GM19452 (cell line): Measurements from ENCODE around the gene TGFBR1.
"Not testable (repeated sequence)": the region's sequence is repeated elsewhere in the genome, so short reads cannot be mapped to it uniquely, and the experiment has no call there.

ENCODE experiments used
- ATAC-seq: cut with Tn5 transposase; IDR thresholded peaks from one replicate; pipeline ENCODE4 v1.9.1; 2021; ENCODE audit not compliant: unreplicated experiment

The TGFBR1 gene

DNA sequence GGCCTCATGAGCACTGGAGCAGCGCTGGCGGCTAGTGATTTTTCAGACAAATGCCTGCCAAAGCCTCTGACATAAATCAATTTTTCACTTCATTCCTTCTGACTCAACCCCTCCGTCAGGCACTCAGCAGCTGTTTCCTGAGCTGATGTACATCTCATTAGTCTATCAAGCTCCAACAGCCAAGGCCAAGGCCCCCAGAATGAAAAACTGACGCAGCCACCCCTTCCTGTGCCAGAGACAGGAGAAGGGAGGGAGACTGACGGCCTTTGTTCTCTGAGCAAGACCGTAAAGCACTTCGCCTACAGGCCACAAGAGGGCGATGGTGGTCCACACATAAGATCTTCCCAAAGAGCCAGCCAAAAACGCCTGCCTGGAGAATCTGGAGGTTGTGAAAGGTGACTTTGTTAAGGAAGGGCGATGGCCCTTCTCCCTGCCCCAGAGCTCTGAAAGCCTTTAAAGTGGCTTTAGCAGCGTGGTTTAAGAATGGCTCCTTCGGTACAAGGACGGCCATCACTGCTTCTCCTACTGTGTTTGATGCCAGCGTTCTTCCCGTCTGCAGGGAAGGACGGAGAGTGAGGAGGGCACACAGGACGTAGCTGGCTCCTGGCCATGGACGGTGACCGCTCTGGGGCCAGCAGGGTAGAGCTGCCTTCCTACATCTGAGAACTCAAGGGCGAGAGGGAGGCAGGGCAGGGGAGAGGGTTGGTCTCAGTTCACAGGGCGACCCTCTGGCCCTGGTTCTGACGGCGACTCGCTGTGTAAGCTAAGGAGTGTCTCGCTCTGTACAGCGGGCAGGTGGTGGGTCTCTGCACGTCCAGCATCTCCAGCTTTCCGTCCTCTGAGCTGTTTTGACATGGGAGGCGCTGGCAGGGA, 79.8 kb downstream of the TGFBR1 start:
- peak; percentile 60 for ATAC-seq

DNA sequence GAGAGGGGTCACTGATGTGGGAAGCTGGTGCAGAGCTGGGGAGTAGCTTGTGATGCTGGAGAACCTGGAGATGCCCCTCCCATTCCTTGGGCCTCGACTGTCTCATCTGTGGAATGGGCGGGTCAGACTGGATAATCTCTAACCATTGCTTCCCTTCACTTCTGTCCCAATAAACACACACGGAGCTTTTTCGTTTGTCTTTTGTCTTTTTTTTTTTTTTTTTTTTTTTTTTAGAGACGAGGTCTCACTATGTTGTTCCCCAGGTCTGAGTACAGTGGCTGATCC, 80.4 kb downstream of the TGFBR1 start:
- ATAC-seq, result no peak

DNA sequence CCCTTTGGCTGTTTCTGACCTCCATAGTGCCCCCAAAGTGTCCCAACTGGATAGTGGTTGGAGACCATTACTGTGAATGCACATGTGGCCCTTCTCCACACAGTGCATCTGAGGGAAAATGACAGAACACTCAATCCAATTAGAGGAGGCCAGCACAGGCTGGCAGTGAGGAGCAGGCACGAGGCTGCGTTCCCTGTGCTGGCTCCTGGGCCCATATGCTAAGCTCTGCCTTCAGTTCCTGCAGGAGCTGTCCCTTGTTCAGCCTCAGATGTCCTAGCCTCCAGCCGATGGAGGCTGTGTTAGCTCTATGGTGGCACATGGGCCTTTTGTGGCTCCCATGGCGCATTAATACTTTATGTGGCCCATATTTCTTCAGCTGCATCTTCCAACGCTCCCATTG, 81.0 kb downstream of the TGFBR1 start:
- no peak for ATAC-seq

DNA sequence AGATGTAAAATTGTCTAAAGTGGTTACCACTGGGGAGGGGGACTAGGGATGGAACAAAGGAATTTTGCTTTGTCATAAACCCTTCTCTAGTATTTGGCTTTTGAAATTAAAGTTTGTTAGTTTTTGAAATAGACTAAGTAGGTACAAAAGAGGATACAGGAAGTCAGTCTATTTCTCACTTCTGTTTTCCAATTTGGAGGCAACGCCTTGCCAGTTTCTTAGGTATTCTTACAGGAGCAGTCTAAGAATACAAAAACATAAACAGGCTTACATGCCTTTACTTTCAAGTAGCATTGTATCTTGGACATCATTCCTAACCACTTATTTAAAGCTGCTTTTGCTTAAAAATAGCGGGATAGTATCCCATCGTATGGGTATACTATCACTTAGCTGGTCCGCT, 82.4 kb downstream of the TGFBR1 start:
- ATAC-seq, result no peak

DNA sequence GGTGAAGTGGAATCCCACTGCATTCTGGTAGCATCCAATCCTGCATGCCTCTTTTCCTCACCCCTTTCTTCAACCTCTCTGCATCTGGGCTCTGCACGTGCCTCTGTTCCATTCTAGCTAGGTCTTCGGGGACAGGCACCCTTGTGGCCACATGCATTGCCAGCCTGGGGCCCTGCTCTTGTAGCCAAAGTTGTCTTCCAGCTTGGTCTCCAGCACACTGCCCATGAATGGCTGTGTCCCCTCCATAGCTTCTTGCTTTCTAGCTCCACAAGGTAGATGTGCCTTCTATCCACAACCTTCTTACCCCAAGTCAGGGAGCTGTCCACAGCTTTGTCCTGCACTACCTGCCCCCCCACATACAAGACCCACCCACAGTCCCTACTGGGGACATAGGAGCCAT, 84.3 kb downstream of the TGFBR1 start:
- no peak for ATAC-seq

DNA sequence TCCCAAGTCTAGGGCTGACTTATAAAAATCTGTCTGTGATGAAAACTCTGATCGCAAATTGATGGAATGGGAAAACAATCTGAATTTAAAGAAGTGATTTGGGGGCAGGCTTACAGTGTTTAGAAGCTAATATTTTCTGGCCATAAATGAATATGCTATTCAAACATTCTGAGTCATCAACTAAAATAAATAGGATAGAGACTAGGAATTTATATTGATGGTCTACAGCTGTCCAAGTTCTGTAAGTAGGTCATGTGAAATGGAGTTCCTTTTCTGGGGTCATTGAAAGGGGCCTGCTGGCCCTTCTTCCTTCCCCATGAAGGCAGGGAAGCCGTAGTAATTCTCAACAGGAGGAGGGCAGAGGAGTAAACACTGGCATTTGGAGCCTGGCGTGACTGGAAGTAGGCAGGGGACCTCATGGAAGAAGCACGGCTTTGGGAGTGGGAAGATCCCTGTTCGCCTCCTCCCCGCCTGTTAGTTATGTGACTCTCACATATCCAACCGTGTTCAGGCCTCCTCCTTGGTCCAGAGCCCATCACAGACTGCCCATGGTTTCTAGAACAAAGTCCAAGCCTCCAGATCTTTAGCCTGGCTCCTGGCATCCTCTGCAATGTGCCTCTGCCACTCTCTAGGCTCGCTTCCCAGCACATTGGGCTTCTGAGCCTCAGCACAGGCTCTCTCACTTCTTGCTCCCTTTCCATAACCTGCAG, 85.1 kb downstream of the TGFBR1 start:
- no peak for ATAC-seq

DNA sequence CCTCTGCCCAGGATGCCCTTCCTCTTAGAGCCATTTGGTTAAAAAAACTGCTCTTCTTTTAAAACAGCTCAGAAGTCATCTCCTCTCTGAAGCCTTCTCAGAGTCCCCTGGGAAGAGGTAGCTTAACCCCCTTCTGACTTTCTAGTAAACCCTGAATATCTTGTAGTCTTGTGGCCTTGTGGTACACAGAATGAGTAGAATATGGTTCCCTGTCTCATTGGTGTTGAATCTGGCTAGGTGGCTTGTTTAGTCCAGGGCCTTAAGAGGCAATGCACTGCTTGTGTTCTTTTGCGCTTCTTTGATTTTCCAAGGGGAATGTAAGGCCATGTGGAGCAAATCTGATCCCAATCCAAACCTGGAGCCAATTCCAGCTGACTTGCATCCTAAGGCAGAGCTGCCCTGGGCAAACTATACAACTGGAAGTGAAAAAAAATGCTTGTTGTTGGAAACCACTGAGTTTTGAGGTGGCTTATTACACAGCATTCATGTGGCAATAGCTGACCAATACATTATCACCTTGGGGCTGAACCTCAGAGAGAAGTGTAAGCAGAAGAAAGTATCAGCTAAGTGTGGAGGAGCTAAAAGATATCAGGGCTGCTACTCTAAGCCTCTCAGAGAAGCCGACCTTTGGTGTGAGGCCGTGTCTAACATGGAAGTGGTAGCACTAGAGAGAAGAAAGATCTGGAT, 85.8 kb downstream of the TGFBR1 start:
- no peak for ATAC-seq

DNA sequence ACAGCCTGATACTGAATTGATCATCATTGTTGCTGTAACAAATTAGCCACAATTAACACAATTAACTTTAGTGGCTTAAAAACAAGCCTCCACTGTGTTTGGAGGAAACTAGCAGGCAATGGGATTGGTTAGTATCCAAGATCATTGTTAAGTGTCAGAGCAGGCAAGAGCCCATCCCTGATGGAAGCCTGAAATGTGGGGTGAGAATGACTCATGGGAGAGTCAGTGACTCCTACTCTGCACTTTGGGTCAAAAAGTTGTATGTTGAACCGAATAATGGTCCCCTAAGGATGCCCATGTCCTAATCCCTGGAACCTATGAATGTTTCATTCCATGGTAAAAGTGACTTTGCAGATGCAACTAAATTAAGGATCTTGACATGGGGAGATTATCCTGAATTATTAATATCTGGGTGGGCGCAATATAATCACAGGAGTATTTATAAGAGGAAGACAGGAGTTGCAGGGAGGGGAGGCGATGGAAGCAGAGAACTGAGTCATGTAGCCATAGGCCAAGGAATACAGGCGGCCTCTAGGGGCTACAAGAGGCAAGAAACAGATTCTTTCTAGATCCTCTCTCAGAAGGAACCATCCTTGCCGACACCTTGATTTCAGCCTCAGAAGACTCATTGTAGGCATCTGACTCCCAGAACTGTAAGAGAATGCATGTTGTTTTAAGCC, 88.0 kb downstream of the TGFBR1 start:
- no peak for ATAC-seq

DNA sequence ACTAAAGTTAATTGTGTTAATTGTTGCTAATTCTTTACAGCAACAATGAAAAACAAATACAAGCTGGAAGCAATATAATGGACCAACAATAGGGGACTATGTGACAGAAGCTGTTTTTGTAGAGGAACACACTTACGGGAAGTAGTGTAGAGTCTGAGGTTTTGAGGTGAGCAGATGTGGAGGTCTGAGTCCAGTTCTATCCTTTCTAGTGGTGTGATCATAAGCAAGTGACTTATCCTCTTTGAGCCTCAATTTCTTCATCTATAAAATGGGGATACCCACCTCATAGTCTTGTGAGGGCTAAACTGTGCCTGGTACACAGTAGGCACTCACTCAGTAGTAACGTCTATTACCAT, 88.5 kb downstream of the TGFBR1 start:
- no peak for ATAC-seq

DNA sequence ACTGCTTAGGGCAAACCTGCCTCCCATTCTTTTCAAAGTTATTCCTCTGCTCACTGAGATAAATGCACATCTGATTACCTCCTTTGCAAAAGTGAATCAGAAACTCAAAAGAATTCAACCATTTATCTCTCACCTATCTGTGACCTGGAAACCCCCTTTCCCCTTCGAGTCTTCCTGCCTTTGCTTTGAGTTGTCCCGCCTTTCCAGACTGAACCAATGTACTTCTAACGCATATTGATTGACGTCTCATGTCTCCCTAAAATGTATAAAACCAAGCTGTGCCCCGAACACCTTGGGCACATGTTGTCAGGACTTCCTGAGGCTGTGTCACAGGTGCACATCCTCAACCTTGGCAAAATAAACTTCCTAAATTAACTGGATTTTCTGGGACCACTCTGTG, 91.6 kb downstream of the TGFBR1 start:
- not testable (repeated sequence) for ATAC-seq

DNA sequence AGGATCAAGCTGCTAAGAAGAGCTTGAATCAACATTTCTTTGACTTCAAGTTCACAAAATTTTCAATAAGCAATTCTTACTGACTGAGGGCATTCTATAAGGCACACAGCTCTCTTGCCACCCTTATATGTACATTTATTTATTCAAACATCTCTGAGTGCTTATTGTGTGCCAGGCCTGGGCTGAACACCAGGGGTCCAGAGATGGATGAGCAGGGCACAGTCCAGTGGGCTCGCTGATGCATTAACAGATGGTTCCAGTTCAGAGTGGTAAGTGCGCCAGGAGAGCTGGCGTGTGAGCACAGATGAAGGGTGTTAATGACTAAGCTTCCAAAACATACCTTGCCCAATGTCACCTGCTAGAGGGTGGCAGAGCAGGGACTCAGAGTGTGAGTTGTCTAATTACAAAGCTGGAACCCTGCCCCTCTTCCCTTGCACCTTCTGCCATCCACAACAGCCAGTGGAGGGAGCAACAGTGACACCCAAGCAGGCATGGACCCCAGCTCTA, 92.3 kb downstream of the TGFBR1 start:
- no peak for ATAC-seq

DNA sequence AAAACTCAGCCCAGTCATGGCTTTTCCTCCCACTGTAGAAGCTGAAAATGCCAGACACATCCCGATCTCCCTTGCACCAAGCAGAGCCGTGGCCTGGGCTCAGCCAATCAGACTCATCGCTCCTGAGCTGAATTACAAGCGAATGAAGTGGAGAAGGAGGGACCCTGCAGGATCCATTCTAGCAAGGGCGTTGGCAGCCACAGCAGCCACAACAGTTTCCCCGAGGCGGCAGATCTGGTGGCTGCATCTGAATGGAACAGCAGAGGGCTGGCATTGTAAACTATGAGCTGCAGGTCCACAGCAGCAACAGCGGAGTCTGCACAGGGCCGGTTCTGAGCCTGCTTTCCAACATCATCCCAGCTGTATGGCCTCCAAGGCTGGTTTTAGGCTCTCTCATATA, 93.1 kb downstream of the TGFBR1 start:
- ATAC-seq, result no peak

DNA sequence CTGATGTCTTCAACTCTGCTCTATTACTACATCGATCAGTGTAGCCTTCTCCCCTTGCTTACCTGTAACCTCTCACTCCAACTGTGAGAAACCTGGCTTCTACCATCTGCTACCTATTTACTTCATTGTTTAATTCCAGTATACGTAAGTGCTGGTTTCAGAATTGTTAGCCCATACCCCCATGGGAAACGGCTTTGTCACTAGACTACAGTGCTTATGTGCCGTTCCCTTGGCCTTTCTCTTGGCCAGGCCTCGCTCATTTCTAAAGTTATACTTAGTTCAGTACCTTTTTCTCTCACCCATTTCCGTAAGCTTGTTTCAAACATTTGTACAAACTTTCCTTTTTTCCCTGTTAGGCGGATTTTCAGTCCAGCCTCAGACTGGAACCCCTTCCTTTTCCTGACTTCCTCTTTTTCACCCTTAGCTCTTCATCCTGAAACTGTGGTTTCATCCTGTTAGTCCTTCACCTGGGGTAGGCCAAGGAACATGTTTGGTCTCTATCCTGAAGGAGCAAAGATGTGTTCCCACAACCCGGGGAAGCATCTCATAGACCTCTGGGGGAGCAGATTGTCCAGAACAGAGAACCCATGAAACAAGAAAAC, 95.1 kb downstream of the TGFBR1 start:
- ATAC-seq, result no peak

DNA sequence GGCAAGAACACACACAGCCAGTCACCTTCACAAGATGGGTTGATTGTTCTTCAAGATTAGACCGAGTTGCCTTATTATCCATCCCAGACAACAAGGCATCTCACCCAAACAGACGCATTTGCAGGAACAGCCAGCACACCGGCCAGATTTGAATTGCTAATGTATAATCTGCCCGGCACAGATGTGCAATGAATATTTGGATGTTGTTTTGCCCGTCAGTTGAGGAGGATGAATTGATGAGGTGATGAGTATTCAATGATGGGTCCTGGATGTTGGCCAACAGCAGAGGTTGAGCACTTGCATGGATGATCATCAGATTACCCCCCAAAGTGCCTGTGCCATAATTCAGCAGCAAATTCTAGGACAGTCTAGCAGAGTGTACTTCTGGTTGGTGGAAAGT, 96.7 kb downstream of the TGFBR1 start:
- no peak for ATAC-seq
